H1 (cell line): ENCODE measurements around the gene ABCA1. TPM values are rescaled to one million over a fixed set of nuclear protein-coding genes. Genes with fewer than 3 reads are reported as not detected.

Source experiments
- CTCF ChIA-PET: fragments of 300-600 bp; sonication (Branson Sonifier 250); formaldehyde crosslinking; loops from one replicate; lab custom pipeline; 2021; ENCODE audit not compliant: partially characterized antibody; lab: Charles Lee
- POLR2A ChIA-PET: fragments of 300-600 bp; sonication (Branson Sonifier 250); formaldehyde crosslinking; loops from one replicate; lab custom pipeline; 2021; ENCODE audit warnings: inconsistent platforms; ENCODE audit not compliant: partially characterized antibody; lab: Charles Lee
- DNase-seq, 2 experiments: peaks; one replicate each; pipeline versions ENCODE4 v3.0.0 to v3.0.0-alpha.2; 2010 to 2022; ENCODE audit warnings: low spot score in 2 of 2, low read depth in 1 of 2, mixed read lengths in 1 of 2
- FAIRE-seq: peaks from 2 replicates; lab custom pipeline; 2011; peaks lifted over from hg19 to GRCh38; lab: Jason Lieb, UNC
- H2AFZ ChIP-seq: 2 replicates; pipeline ENCODE4 v1.8.1; 2012; ENCODE audit warnings: low read length, inconsistent platforms
- H2AK5ac ChIP-seq: 2 replicates; pipeline ENCODE4 v1.6.1; 2013; ENCODE audit warnings: low read depth, low read length
- H2BK120ac ChIP-seq: replicated peaks from 2 replicates; pipeline ENCODE3; 2013; ENCODE audit warnings: low read depth, low read length, inconsistent platforms
- H2BK12ac ChIP-seq: 2 replicates; pipeline ENCODE4 v1.6.1; 2013; ENCODE audit warnings: low read depth, low read length
- H2BK15ac ChIP-seq: 2 replicates; pipeline ENCODE4 v1.6.1; 2013; ENCODE audit warnings: low read length
- H2BK20ac ChIP-seq: 2 replicates; pipeline ENCODE4 v1.6.1; 2013; ENCODE audit warnings: low read length
- H2BK5ac ChIP-seq: 2 replicates; pipeline ENCODE4 v1.6.1; 2013; ENCODE audit warnings: low read depth, low read length
- H3K14ac ChIP-seq: 2 replicates; pipeline ENCODE4 v1.6.1; 2013; ENCODE audit warnings: inconsistent platforms; ENCODE audit not compliant: insufficient read length
- H3K18ac ChIP-seq: 2 replicates; pipeline ENCODE4 v1.6.1; 2013; ENCODE audit warnings: low read length; ENCODE audit errors: extremely low read depth
- H3K23ac ChIP-seq: 2 replicates; pipeline ENCODE4 v1.6.1; 2013; ENCODE audit warnings: inconsistent platforms; ENCODE audit not compliant: insufficient read length
- H3K23me2 ChIP-seq: 2 replicates; pipeline ENCODE4 v1.6.1; 2013; ENCODE audit warnings: low read depth, low read length
- H3K27ac ChIP-seq: 2 replicates; pipeline ENCODE4 v1.6.1; 2011; ENCODE audit warnings: low read depth, low read length, inconsistent platforms
- H3K27me3 ChIP-seq, 4 experiments: replicated peaks in 1 of 4; 1 replicate in 1 of 4; 2 replicates in 3 of 4; pipeline versions ENCODE4 v1.6.1 to v1.8.1; 2011 to 2013; ENCODE audit warnings: low read length in 3 of 4, mild to moderate bottlenecking in 3 of 4, inconsistent platforms in 2 of 4, mixed read lengths in 2 of 4, moderate library complexity in 1 of 4; ENCODE audit not compliant: control insufficient read depth in 3 of 4, insufficient read depth in 3 of 4; ENCODE audit errors: extremely low read depth in 1 of 4
- H3K36me3 ChIP-seq, 4 experiments: 2 replicates each; pipeline versions ENCODE4 v1.6.1 to v1.8.1; 2011 to 2013; ENCODE audit warnings: mild to moderate bottlenecking in 4 of 4, low read length in 3 of 4, moderate library complexity in 2 of 4, control low read depth in 1 of 4, inconsistent platforms in 1 of 4; ENCODE audit not compliant: insufficient read depth in 4 of 4, control insufficient read depth in 2 of 4
- H3K4ac ChIP-seq: replicated peaks from 2 replicates; pipeline ENCODE3; 2013; ENCODE audit warnings: low read length, low read depth, mixed read lengths, inconsistent platforms; ENCODE audit not compliant: insufficient read length
- H3K4me1 ChIP-seq, 4 experiments: replicated peaks in 1 of 4; 1 replicate in 1 of 4; 2 replicates in 3 of 4; pipeline versions ENCODE4 v1.6.1 to v1.8.1; 2011 to 2013; ENCODE audit warnings: low read length in 3 of 4, inconsistent platforms in 2 of 4, mixed read lengths in 1 of 4; ENCODE audit not compliant: insufficient read depth in 4 of 4, control insufficient read depth in 3 of 4
- H3K4me2 ChIP-seq, 2 experiments: 2 replicates each; pipeline versions ENCODE4 v1.6.1 to v1.8.1; 2011 to 2013; ENCODE audit warnings: low read depth in 2 of 2, low read length in 2 of 2, control low read depth in 1 of 2, inconsistent platforms in 1 of 2, mild to moderate bottlenecking in 1 of 2; ENCODE audit not compliant: insufficient read depth in 1 of 2
- H3K4me3 ChIP-seq, 4 experiments: fragments of 200-600, 300-600 bp in 1 of 4; sonication (generic), shearing (Covaris generic), sonication (Bioruptor Twin) in 1 of 4; 2 replicates each; pipeline versions ENCODE4 v1.5.1 to v1.8.1; 2011 to 2016; ENCODE audit warnings: low read length in 4 of 4, low read depth in 3 of 4, control low read depth in 2 of 4, inconsistent platforms in 2 of 4, mild to moderate bottlenecking in 2 of 4, mixed read lengths in 1 of 4, moderate library complexity in 1 of 4; ENCODE audit not compliant: insufficient read depth in 2 of 4; ENCODE audit errors: extremely low read depth in 1 of 4
- H3K56ac ChIP-seq: replicated peaks from 2 replicates; pipeline ENCODE3; 2013; ENCODE audit warnings: low read depth, mild to moderate bottlenecking, mixed read lengths, low read length, inconsistent platforms; ENCODE audit not compliant: insufficient read length
- H3K79me1 ChIP-seq: 2 replicates; pipeline ENCODE4 v1.6.1; 2013; ENCODE audit warnings: low read depth, low read length, control low read depth
- H3K79me2 ChIP-seq, 2 experiments: 2 replicates each; pipeline versions ENCODE4 v1.6.1 to v1.8.1; 2012 to 2013; ENCODE audit warnings: low read length in 2 of 2, mild to moderate bottlenecking in 2 of 2, inconsistent platforms in 1 of 2; ENCODE audit not compliant: insufficient read depth in 2 of 2, control insufficient read depth in 1 of 2
- H3K9ac ChIP-seq, 4 experiments: replicated peaks in 1 of 4; 1 replicate in 1 of 4; 2 replicates in 3 of 4; pipeline versions ENCODE4 v1.6.1 to v1.8.1; 2011 to 2013; ENCODE audit warnings: low read depth in 3 of 4, low read length in 3 of 4, control low read depth in 2 of 4, mild to moderate bottlenecking in 2 of 4, moderate library complexity in 2 of 4, inconsistent platforms in 1 of 4; ENCODE audit errors: extremely low read depth in 1 of 4
- H3K9me3 ChIP-seq, 2 experiments: 2 replicates each; pipeline versions ENCODE4 v1.6.1 to v1.8.1; 2012 to 2013; ENCODE audit warnings: mild to moderate bottlenecking in 2 of 2, moderate library complexity in 2 of 2, control low read depth in 1 of 2, inconsistent platforms in 1 of 2, low read depth in 1 of 2, low read length in 1 of 2, mixed read lengths in 1 of 2; ENCODE audit not compliant: insufficient read depth in 2 of 2
- H4K20me1 ChIP-seq, 2 experiments: replicated peaks in 1 of 2; 2 replicates each; pipeline versions ENCODE3 to v1.8.1; 2011 to 2013; ENCODE audit warnings: inconsistent platforms in 2 of 2, low read length in 2 of 2, mild to moderate bottlenecking in 1 of 2; ENCODE audit not compliant: insufficient read depth in 2 of 2, control insufficient read depth in 1 of 2
- H4K5ac ChIP-seq: 2 replicates; pipeline ENCODE4 v1.6.1; 2013; ENCODE audit warnings: low read length, low read depth, mixed read lengths, inconsistent platforms; ENCODE audit not compliant: insufficient read length
- H4K8ac ChIP-seq: 2 replicates; pipeline ENCODE4 v1.8.0; 2013; ENCODE audit warnings: mild to moderate bottlenecking, moderate library complexity, low read length, inconsistent platforms; ENCODE audit not compliant: insufficient read depth; ENCODE audit errors: extremely low read depth
- H4K91ac ChIP-seq: replicated peaks from 2 replicates; pipeline ENCODE3; 2013; ENCODE audit warnings: low read length, mixed read lengths, inconsistent platforms; ENCODE audit not compliant: insufficient read length
- EGR1 ChIP-seq: IDR thresholded peaks from 2 replicates; pipeline ENCODE4 v1.6.1; 2011; ENCODE audit warnings: low read depth, low read length, borderline replicate concordance
- GTF2F1 ChIP-seq: IDR thresholded peaks from 2 replicates; pipeline ENCODE4 v1.6.1; 2012; ENCODE audit warnings: low read depth, low read length, improper control_type of control experiment, borderline replicate concordance
- WGBS, 2 experiments: shearing (Covaris generic) in 1 of 2; methylation state at CpG; one replicate each; pipeline versions ENCODE4 v1.1.6 to v1.1.7; 2013 to 2015; ENCODE audit warnings: low lambda C conversion rate in 2 of 2, mixed read lengths in 2 of 2, inconsistent platforms in 1 of 2, low coverage in 1 of 2, missing lambda C conversion rate in 1 of 2; ENCODE audit not compliant: insufficient replicate concordance in 2 of 2, insufficient coverage in 1 of 2, insufficient read length in 1 of 2; ENCODE audit errors: extremely low coverage in 1 of 2, missing lambda C conversion rate in 1 of 2; 5-methylcytosine and 5-hydroxymethylcytosine counted together
- polyA plus RNA-seq, 7 experiments: library from polyadenylated mRNA; depleted of rRNA in 3 of 7; stranded (reverse) in 5 of 7; unstranded in 2 of 7; fragments of >200 nt in 5 of 7; fragments of 200-250 nt in 2 of 7; gene quantifications; 1 replicate in 5 of 7; 2 replicates in 1 of 7; 4 replicates in 1 of 7; pipeline versions ENCODE4 v1.2.1 to v1.2.3, GENCODE V29; 2011 to 2013; ENCODE audit warnings: missing spikeins in 2 of 7, mixed read lengths in 2 of 7
- total RNA-seq: library from RNA; stranded (reverse); fragmentation: NEBNext Ultra II Directional; extraction: Animal tissue kit (Norgen Biotek cat#: 25700); gene quantifications from 2 replicates; pipeline ENCODE4 v1.2.1, GENCODE V29; 2021
- TF ChIP-seq, protein P1 (sequence below): IDR thresholded peaks from 2 replicates; pipeline ENCODE4 v1.6.1; 2012; ENCODE audit warnings: inconsistent platforms
- TF ChIP-seq, protein P2 (sequence below), 3 experiments: IDR thresholded peaks; 1 replicate in 2 of 3; 2 replicates in 1 of 3; pipeline versions ENCODE4 v1.5.1 to v1.6.1; 2011; ENCODE audit warnings: low read length in 3 of 3, mild to moderate bottlenecking in 3 of 3, inconsistent platforms in 2 of 3, low read depth in 1 of 3, moderate library complexity in 1 of 3; ENCODE audit not compliant: insufficient read depth in 1 of 3; ENCODE audit errors: control extremely low read depth in 1 of 3

The ABCA1 gene
- total and polyA plus RNA-seq, 2 of the 8 experiments (the other 6 are each of a cell fraction or from before 2014, with no cell fraction given), result 6.9 to 7.8 TPM

DNA sequence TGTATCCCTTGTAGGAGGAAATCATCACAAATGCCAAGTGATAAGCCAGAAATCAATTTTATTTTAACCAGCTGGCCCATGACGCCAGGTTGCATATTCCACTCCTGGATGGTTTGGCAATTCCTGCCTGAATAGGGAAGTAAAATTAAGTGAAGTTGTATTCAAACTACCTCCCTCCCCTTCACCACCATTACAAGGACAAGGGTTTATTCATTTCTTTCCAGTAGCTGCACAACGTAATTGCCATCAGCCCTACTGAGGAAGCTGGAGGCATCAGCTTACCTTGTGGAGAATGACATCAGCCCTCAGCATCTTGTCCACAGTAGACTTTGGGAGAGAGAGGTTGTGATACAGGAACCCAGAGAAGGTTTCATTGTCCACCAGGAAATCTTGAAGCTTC lies 66.6 kb downstream of the ABCA1 start:
- H3K56ac ChIP-seq, result no peak overlapping the region
- FAIRE-seq (no peak), DNase-seq (no peak)
- H3K79me1 ChIP-seq, result peaks cover 2% of the 10 kb centered on the region; the same call in 1 of the 2 replicates
- no peaks in the 10 kb centered on the region; a peak in 3 of 8 replicates for H3K36me3 ChIP-seq
- H2BK5ac ChIP-seq, result no peak overlapping the region
- CTCF ChIA-PET, result interaction anchor here (0.7 to 1.7 kb wide), 6 partner anchors 24 to 568 kb away, joined by 3 to 5 read pairs (median 3); partner anchors contain the start of gene ABCA1
- no peak overlapping the region for H2AK5ac ChIP-seq
- TF ChIP-seq GTF2F1 (no peak), EGR1 (no peak)
- TF ChIP-seq, protein P1, sequence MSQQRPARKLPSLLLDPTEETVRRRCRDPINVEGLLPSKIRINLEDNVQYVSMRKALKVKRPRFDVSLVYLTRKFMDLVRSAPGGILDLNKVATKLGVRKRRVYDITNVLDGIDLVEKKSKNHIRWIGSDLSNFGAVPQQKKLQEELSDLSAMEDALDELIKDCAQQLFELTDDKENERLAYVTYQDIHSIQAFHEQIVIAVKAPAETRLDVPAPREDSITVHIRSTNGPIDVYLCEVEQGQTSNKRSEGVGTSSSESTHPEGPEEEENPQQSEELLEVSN, result no peak
- TF ChIP-seq, protein P2, sequence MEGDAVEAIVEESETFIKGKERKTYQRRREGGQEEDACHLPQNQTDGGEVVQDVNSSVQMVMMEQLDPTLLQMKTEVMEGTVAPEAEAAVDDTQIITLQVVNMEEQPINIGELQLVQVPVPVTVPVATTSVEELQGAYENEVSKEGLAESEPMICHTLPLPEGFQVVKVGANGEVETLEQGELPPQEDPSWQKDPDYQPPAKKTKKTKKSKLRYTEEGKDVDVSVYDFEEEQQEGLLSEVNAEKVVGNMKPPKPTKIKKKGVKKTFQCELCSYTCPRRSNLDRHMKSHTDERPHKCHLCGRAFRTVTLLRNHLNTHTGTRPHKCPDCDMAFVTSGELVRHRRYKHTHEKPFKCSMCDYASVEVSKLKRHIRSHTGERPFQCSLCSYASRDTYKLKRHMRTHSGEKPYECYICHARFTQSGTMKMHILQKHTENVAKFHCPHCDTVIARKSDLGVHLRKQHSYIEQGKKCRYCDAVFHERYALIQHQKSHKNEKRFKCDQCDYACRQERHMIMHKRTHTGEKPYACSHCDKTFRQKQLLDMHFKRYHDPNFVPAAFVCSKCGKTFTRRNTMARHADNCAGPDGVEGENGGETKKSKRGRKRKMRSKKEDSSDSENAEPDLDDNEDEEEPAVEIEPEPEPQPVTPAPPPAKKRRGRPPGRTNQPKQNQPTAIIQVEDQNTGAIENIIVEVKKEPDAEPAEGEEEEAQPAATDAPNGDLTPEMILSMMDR (IDR thresholded peaks at IDR 0.05; ENCODE audit: control extremely low read depth in 1 of 3, insufficient read depth in 1 of 3, low read depth in 1 of 3, low read length in 3 of 3), result no peak
- H3K23ac ChIP-seq, result no peak overlapping the region
- no peak overlapping the region for H3K9ac ChIP-seq
- no peak overlapping the region for H2BK15ac ChIP-seq
- POLR2A ChIA-PET, result interaction anchor here (0.7 to 1.5 kb wide), 3 partner anchors 11 to 158 kb away, joined by 3 to 4 read pairs (median 3); no protein-coding TSS in a partner anchor
- no peak overlapping the region for H4K91ac ChIP-seq
- no peaks in the 10 kb centered on the region for H3K9me3 ChIP-seq
- WGBS, 2 experiments, result 97% methylated on average over 2 of the region's 2 CpGs; no CpG with 5 or more reads in 1 of the 2 experiments
- H4K8ac ChIP-seq, result no peak overlapping the region
- H3K27me3 ChIP-seq, result no peaks in the 10 kb centered on the region
- no peaks in the 10 kb centered on the region for H3K23me2 ChIP-seq
- no peaks in the 10 kb centered on the region for H3K79me2 ChIP-seq
- H4K5ac ChIP-seq, result no peak overlapping the region
- peaks cover 14 to 26% (median 24%) of the 10 kb centered on the region in 4 experiments for H3K4me1 ChIP-seq
- no peak overlapping the region for H2AFZ ChIP-seq
- H4K20me1 ChIP-seq, result no peaks in the 10 kb centered on the region
- H3K4me3 ChIP-seq, result no peak overlapping the region
- H2BK20ac ChIP-seq, result no peak overlapping the region
- no peak overlapping the region for H3K27ac ChIP-seq
- no peak overlapping the region for H3K4ac ChIP-seq
- no peak overlapping the region for H2BK120ac ChIP-seq
- H3K18ac ChIP-seq, result no peak overlapping the region
- H3K14ac ChIP-seq, result no peak overlapping the region
- no peak overlapping the region for H3K4me2 ChIP-seq
- H2BK12ac ChIP-seq, result peak overlapping the region; percentile 0; the same call in 1 of the 2 replicates
